Common myeloid progenitor, CD34-positive (primary cell): ENCODE measurements around the gene C3.

Experiments used
- CTCF ChIA-PET: fragments of 350-600 bp; sonication (Branson Sonifier 250); formaldehyde crosslinking; loops from one replicate; lab custom pipeline; 2021; ENCODE audit warnings: antibody characterized with exemption; lab: Charles Lee
- POLR2A ChIA-PET: fragments of 350-600 bp; sonication (Branson Sonifier 250); formaldehyde crosslinking; loops from one replicate; lab custom pipeline; 2021; ENCODE audit warnings: antibody characterized with exemption; lab: Charles Lee
- DNase-seq, 3 donors: peaks; one replicate each; pipeline versions ENCODE4 v3.0.0 to v3.0.0-alpha.2; 2013
- H3K27ac ChIP-seq, 2 experiments: 1 replicate in 1 of 2; 2 replicates in 1 of 2; pipeline ENCODE4 v1.7.0; 2013; ENCODE audit warnings: inconsistent platforms in 2 of 2, low read length in 2 of 2, mild to moderate bottlenecking in 2 of 2, low read depth in 1 of 2, moderate library complexity in 1 of 2; ENCODE audit not compliant: severe bottlenecking in 2 of 2, insufficient read depth in 1 of 2, poor library complexity in 1 of 2
- H3K27me3 ChIP-seq, 5 experiments: replicated peaks in 2 of 5; 1 replicate in 3 of 5; 2 replicates in 2 of 5; pipeline versions ENCODE4 v1.6.1 to v1.7.0; 2013; ENCODE audit warnings: low read length in 4 of 5, mild to moderate bottlenecking in 2 of 5, moderate library complexity in 2 of 5, inconsistent platforms in 1 of 5; ENCODE audit not compliant: insufficient read depth in 5 of 5, control insufficient read depth in 4 of 5
- H3K36me3 ChIP-seq, 4 experiments: 1 replicate in 2 of 4; 2 replicates in 2 of 4; pipeline versions ENCODE4 v1.6.1 to v1.7.0; 2013; ENCODE audit warnings: low read length in 3 of 4, control low read depth in 1 of 4, mild to moderate bottlenecking in 1 of 4; ENCODE audit not compliant: control insufficient read depth in 4 of 4, insufficient read depth in 4 of 4
- H3K4me1 ChIP-seq, 4 experiments: 1 replicate in 3 of 4; 2 replicates in 1 of 4; pipeline versions ENCODE4 v1.6.1 to v1.7.1; 2013; ENCODE audit warnings: low read length in 3 of 4, mild to moderate bottlenecking in 3 of 4, control low read depth in 1 of 4, inconsistent platforms in 1 of 4, moderate library complexity in 1 of 4; ENCODE audit not compliant: control insufficient read depth in 4 of 4, insufficient read depth in 4 of 4; ENCODE audit errors: control extremely low read depth in 1 of 4
- H3K4me3 ChIP-seq, 7 experiments: 1 replicate in 4 of 7; 2 replicates in 3 of 7; pipeline versions ENCODE4 v1.5.1 to v1.7.0; 2013; ENCODE audit warnings: mild to moderate bottlenecking in 7 of 7, low read length in 6 of 7, moderate library complexity in 6 of 7, inconsistent platforms in 2 of 7, low read depth in 2 of 7, control low read depth in 1 of 7; ENCODE audit not compliant: insufficient read depth in 4 of 7, control insufficient read depth in 1 of 7; ENCODE audit errors: extremely low read depth in 1 of 7
- H3K9me3 ChIP-seq, 5 experiments: 1 replicate in 4 of 5; 2 replicates in 1 of 5; pipeline versions ENCODE4 v1.6.1 to v1.7.1; 2013; ENCODE audit warnings: low read length in 4 of 5, mild to moderate bottlenecking in 2 of 5, inconsistent platforms in 1 of 5, low read depth in 1 of 5, moderate library complexity in 1 of 5; ENCODE audit not compliant: control insufficient read depth in 4 of 5, insufficient read depth in 2 of 5; ENCODE audit errors: control extremely low read depth in 1 of 5
- WGBS: methylation state at CpG from one replicate; pipeline ENCODE4 v1.1.5; 2013; ENCODE audit not compliant: insufficient coverage; 5-methylcytosine and 5-hydroxymethylcytosine counted together

The C3 gene

GRCh38 chr19:6730941-6731670 lies 10.7 kb upstream of the C3 start:
- H3K9me3 ChIP-seq, result no peaks in the 10 kb centered on the region
- H3K4me1 ChIP-seq, result peaks cover 0 to 28% (median 18%) of the 10 kb centered on the region in 4 experiments
- peaks cover 2 to 31% (median 14%) of the 10 kb centered on the region in 4 experiments for H3K36me3 ChIP-seq
- WGBS, result 94% methylated on average over 23 of the region's 30 CpGs
- CTCF ChIA-PET, result interaction anchor here (0.8 to 1.2 kb wide), 2 partner anchors 61 to 100 kb away, joined by 3 to 4 read pairs; partner anchors contain the start of gene TNFSF14
- no peak overlapping the region for H3K27ac ChIP-seq
- H3K4me3 ChIP-seq, result no peak overlapping the region
- no peak for DNase-seq
- H3K27me3 ChIP-seq, result no peaks in the 10 kb centered on the region
- POLR2A ChIA-PET, result no interaction called here

- Histone ChIP-seq H3K27ac (peak overlapping the region in 1 of 2 experiments; percentile 38), H3K36me3 (peaks cover 2 to 31% (median 14%) of the 10 kb centered on the region in 4 experiments), H3K4me1 (peaks cover 0 to 25% (median 12%) of the 10 kb centered on the region in 4 experiments), H3K27me3 (no peaks in the 10 kb centered on the region), H3K9me3 (no peaks in the 10 kb centered on the region), H3K4me3 (no peak overlapping the region)
- DNase-seq, result peak; percentile 49 to 59 (median 54)
- ChIA-PET CTCF (interaction anchor here (0.8 to 1.6 kb wide), 3 partner anchors 8 to 99 kb away, joined by 3 to 4 read pairs (median 4); partner anchors contain the start of genes GPR108 and TNFSF14), POLR2A (no interaction called here)
- 84% methylated on average over 13 of the region's 27 CpGs for WGBS
These were observed 9.8 kb upstream of the C3 start for GRCh38 chr19:6730153-6730804.

GRCh38 chr19:6729573-6730152 lies 9.2 kb upstream of the C3 start:
- Histone ChIP-seq H3K27me3 (no peaks in the 10 kb centered on the region), H3K9me3 (no peaks in the 10 kb centered on the region), H3K4me1 (peaks cover 0 to 30% (median 18%) of the 10 kb centered on the region in 4 experiments), H3K36me3 (peaks cover 2 to 31% (median 14%) of the 10 kb centered on the region in 4 experiments), H3K4me3 (no peak overlapping the region), H3K27ac (peak overlapping the region in 1 of 2 experiments; percentile 38)
- no peak for DNase-seq
- WGBS, result 97% methylated on average over 21 of the region's 23 CpGs
- CTCF ChIA-PET, result interaction anchor here (1.2 to 1.6 kb wide), 2 partner anchors 8 to 98 kb away, joined by 3 to 4 read pairs; partner anchors contain the start of gene GPR108
- POLR2A ChIA-PET, result no interaction called here

- Histone ChIP-seq H3K4me3 (peak overlapping the region in 1 of 7 experiments; percentile 42), H3K36me3 (peaks cover 2 to 21% (median 10%) of the 10 kb centered on the region in 4 experiments), H3K27me3 (no peaks in the 10 kb centered on the region), H3K4me1 (peaks cover 0 to 42% (median 29%) of the 10 kb centered on the region in 4 experiments), H3K9me3 (no peaks in the 10 kb centered on the region), H3K27ac (no peak overlapping the region)
- DNase-seq, result peak in 2 of 3 donors; percentile 39 to 46
- CTCF ChIA-PET, result interaction anchor here (0.7 to 1.6 kb wide), 4 partner anchors 9 to 95 kb away, joined by 3 to 4 read pairs (median 4); partner anchors contain the start of gene GPR108
- POLR2A ChIA-PET, result no interaction called here
- WGBS, result 0% methylated on average over 5 of the region's 8 CpGs
These were observed 7.9 kb upstream of the C3 start for GRCh38 chr19:6728346-6728745.

- H3K27ac ChIP-seq, result no peak overlapping the region
- H3K36me3 ChIP-seq, result no peaks in the 10 kb centered on the region
- no peaks in the 10 kb centered on the region for H3K9me3 ChIP-seq
- no peak overlapping the region for H3K4me3 ChIP-seq
- H3K27me3 ChIP-seq, result no peaks in the 10 kb centered on the region
- 97% methylated on average over 12 of the region's 16 CpGs for WGBS
- CTCF ChIA-PET, result interaction anchor here (0.6 to 2.3 kb wide), 3 partner anchors 11 to 175 kb away, joined by 3 to 12 read pairs (median 3); partner anchors contain the start of gene GPR108
- no peak for DNase-seq
- POLR2A ChIA-PET, result no interaction called here
- H3K4me1 ChIP-seq, result peaks cover 0 to 68% (median 50%) of the 10 kb centered on the region in 4 experiments
These were observed 5.2 kb upstream of the C3 start for GRCh38 chr19:6725513-6726231.

GRCh38 chr19:6724631-6725492 lies 4.4 kb upstream of the C3 start:
- H3K36me3 ChIP-seq, result no peaks in the 10 kb centered on the region
- no peaks in the 10 kb centered on the region for H3K27me3 ChIP-seq
- H3K27ac ChIP-seq, result no peak overlapping the region
- WGBS, result 95% methylated on average over 13 of the region's 15 CpGs
- ChIA-PET CTCF (interaction anchor here (0.6 to 2.3 kb wide), 3 partner anchors 12 to 174 kb away, joined by 3 to 12 read pairs (median 3); partner anchors contain the start of gene GPR108), POLR2A (interaction anchor here (0.6 kb wide), 1 partner anchor 20 kb away, joined by 3 read pairs; no protein-coding TSS in a partner anchor)
- no peak for DNase-seq
- no peaks in the 10 kb centered on the region for H3K9me3 ChIP-seq
- H3K4me3 ChIP-seq, result no peak overlapping the region
- H3K4me1 ChIP-seq, result peaks cover 0 to 72% (median 55%) of the 10 kb centered on the region in 4 experiments
